ENCODE data around the gene NEGR1.

- TF ChIP-seq, protein P1, sequence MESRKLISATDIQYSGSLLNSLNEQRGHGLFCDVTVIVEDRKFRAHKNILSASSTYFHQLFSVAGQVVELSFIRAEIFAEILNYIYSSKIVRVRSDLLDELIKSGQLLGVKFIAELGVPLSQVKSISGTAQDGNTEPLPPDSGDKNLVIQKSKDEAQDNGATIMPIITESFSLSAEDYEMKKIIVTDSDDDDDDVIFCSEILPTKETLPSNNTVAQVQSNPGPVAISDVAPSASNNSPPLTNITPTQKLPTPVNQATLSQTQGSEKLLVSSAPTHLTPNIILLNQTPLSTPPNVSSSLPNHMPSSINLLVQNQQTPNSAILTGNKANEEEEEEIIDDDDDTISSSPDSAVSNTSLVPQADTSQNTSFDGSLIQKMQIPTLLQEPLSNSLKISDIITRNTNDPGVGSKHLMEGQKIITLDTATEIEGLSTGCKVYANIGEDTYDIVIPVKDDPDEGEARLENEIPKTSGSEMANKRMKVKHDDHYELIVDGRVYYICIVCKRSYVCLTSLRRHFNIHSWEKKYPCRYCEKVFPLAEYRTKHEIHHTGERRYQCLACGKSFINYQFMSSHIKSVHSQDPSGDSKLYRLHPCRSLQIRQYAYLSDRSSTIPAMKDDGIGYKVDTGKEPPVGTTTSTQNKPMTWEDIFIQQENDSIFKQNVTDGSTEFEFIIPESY (IDR thresholded peaks at IDR 0.05) = no peak
- TF ChIP-seq CTCF (IDR thresholded peaks at IDR 0.05; ENCODE audit: low read depth, low read length, missing input control) (no peak), GABPA (IDR thresholded peaks at IDR 0.05 in 1 of 2, conservative IDR thresholded peaks at IDR 0.05 in 1 of 2) (no peak), EGR1 (IDR thresholded peaks at IDR 0.05; ENCODE audit: low read depth in 2 of 2) (no peak), JUND (IDR thresholded peaks at IDR 0.05) (no peak), RXRA (IDR thresholded peaks at IDR 0.05) (no peak), TAF1 (conservative IDR thresholded peaks at IDR 0.05) (no peak), RAD21 (IDR thresholded peaks at IDR 0.05) (no peak), FOXA1 (IDR thresholded peaks at IDR 0.05) (no peak), HNF4A (conservative IDR thresholded peaks at IDR 0.05) (no peak)
- TF ChIP-seq, protein P2, sequence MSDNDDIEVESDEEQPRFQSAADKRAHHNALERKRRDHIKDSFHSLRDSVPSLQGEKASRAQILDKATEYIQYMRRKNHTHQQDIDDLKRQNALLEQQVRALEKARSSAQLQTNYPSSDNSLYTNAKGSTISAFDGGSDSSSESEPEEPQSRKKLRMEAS (IDR thresholded peaks at IDR 0.05) = no peak
- TF ChIP-seq, protein P3, sequence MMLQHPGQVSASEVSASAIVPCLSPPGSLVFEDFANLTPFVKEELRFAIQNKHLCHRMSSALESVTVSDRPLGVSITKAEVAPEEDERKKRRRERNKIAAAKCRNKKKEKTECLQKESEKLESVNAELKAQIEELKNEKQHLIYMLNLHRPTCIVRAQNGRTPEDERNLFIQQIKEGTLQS (IDR thresholded peaks at IDR 0.05) = no peak
- TF ChIP-seq, protein P4, sequence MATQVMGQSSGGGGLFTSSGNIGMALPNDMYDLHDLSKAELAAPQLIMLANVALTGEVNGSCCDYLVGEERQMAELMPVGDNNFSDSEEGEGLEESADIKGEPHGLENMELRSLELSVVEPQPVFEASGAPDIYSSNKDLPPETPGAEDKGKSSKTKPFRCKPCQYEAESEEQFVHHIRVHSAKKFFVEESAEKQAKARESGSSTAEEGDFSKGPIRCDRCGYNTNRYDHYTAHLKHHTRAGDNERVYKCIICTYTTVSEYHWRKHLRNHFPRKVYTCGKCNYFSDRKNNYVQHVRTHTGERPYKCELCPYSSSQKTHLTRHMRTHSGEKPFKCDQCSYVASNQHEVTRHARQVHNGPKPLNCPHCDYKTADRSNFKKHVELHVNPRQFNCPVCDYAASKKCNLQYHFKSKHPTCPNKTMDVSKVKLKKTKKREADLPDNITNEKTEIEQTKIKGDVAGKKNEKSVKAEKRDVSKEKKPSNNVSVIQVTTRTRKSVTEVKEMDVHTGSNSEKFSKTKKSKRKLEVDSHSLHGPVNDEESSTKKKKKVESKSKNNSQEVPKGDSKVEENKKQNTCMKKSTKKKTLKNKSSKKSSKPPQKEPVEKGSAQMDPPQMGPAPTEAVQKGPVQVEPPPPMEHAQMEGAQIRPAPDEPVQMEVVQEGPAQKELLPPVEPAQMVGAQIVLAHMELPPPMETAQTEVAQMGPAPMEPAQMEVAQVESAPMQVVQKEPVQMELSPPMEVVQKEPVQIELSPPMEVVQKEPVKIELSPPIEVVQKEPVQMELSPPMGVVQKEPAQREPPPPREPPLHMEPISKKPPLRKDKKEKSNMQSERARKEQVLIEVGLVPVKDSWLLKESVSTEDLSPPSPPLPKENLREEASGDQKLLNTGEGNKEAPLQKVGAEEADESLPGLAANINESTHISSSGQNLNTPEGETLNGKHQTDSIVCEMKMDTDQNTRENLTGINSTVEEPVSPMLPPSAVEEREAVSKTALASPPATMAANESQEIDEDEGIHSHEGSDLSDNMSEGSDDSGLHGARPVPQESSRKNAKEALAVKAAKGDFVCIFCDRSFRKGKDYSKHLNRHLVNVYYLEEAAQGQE (IDR thresholded peaks at IDR 0.05) = no peak
Observed at GRCh38 chr1:72101840-72102632, 180.3 kb downstream of the NEGR1 start.
